ENCODE results near the gene MMEL1.
"Not testable (repeated sequence)": the region's sequence is repeated elsewhere in the genome, so short reads cannot be mapped to it uniquely, and the experiment has no call there.

Gene MMEL1

GRCh38 chr1:2556277-2556677, 76.5 kb downstream of the MMEL1 start, which contains the start of gene TNFRSF14:
Gene TNFRSF14, plus strand, starts transcription at chr1:2556371. Its CDS starts 294 bp downstream, at chr1:2556665.
- DNase-seq, result no peak

- no peak for DNase-seq
These were observed 77.1 kb downstream of the MMEL1 start for GRCh38 chr1:2555634-2556276.

GRCh38 chr1:2554621-2555387, 78.0 kb downstream of the MMEL1 start:
- DNase-seq, result no peak

- DNase-seq, result no peak
These were observed 78.8 kb downstream of the MMEL1 start for GRCh38 chr1:2553871-2554620.

- not testable (repeated sequence) for DNase-seq
These were observed 79.7 kb downstream of the MMEL1 start for GRCh38 chr1:2553076-2553475.

- no peak for DNase-seq
These were observed 80.6 kb downstream of the MMEL1 start for GRCh38 chr1:2552189-2552588.

- DNase-seq, result not testable (repeated sequence)
These were observed 81.3 kb downstream of the MMEL1 start for GRCh38 chr1:2551544-2551943.

GRCh38 chr1:2550309-2550861, 82.4 kb downstream of the MMEL1 start:
- DNase-seq, result not testable (repeated sequence)

- DNase-seq, result not testable (repeated sequence)
These were observed 83.3 kb downstream of the MMEL1 start for GRCh38 chr1:2549367-2550029.

- DNase-seq, result peak; percentile 83
These were observed 84.7 kb downstream of the MMEL1 start for GRCh38 chr1:2548068-2548589.

GRCh38 chr1:2547210-2548067, 85.4 kb downstream of the MMEL1 start:
- no peak for DNase-seq

GRCh38 chr1:2546515-2547209, 86.2 kb downstream of the MMEL1 start:
- peak; percentile 92 for DNase-seq

GRCh38 chr1:2545754-2546514, 86.9 kb downstream of the MMEL1 start:
- DNase-seq, result peak; percentile 98

GRCh38 chr1:2544875-2545640, 87.8 kb downstream of the MMEL1 start:
- DNase-seq, result peak; percentile 81

GRCh38 chr1:2544093-2544874, 88.5 kb downstream of the MMEL1 start:
- DNase-seq, result no peak

- peak; percentile 76 for DNase-seq
These were observed 89.2 kb downstream of the MMEL1 start for GRCh38 chr1:2543543-2544092.

GRCh38 chr1:2542246-2542915, 90.4 kb downstream of the MMEL1 start:
- DNase-seq, result no peak
